DMS53 treated with DMSO at 0.1 percent for 48 hours (cell line): Measurements from ENCODE around the gene ERI3.

Source experiments
- DNase-seq: peaks from one replicate; lab custom pipeline; 2025; ENCODE audit not compliant: unreplicated experiment; lab: John Stamatoyannopoulos, UW

The ERI3 gene

DNA sequence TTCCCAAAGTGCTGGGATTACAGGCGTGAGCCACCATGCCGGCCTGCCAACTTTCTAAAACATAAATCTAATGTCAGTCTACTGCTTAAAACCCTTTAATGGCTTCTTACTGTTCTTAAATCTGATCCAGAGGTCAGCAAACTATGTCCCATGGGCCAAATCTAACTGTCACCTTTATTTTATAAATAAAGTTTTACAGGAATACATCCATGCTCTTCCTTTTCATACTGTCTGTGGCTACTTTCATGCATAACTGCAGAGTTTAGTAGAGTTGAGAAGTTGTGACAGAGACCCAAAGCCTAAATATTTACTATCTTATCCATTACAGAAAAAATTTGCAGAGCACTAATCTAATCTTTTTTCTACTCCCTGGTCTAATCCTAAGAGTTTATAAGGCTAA is 3.8 kb downstream of the ERI3 start:
- no peak for DNase-seq

GRCh38 chr1:44348061-44348485 is 7.0 kb downstream of the ERI3 start:
- DNase-seq: no peak

- DNase-seq: no peak
These were observed 7.8 kb downstream of the ERI3 start for GRCh38 chr1:44347280-44347679.

- no peak for DNase-seq
These were observed 8.2 kb downstream of the ERI3 start for GRCh38 chr1:44346878-44347277.

DNA sequence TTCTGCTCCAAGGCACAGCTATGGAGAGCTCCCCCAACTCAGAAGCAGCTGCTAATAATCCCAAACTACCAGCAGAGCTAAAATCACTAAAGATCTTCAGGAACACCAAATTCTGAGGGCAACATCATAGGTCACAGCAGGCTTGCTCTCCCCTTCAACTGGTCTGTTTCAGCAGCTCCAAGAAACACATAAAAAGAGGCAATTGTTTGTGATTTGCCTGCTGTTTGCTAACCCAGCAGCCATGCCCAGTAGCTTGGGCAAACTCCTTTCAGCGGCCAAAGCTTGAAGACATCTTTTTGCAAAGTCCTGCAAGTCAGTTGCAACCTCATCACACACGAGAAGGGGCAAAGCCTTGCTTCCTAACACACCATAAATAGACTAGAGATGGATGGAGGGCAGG is 8.9 kb downstream of the ERI3 start:
- DNase-seq: no peak

DNA sequence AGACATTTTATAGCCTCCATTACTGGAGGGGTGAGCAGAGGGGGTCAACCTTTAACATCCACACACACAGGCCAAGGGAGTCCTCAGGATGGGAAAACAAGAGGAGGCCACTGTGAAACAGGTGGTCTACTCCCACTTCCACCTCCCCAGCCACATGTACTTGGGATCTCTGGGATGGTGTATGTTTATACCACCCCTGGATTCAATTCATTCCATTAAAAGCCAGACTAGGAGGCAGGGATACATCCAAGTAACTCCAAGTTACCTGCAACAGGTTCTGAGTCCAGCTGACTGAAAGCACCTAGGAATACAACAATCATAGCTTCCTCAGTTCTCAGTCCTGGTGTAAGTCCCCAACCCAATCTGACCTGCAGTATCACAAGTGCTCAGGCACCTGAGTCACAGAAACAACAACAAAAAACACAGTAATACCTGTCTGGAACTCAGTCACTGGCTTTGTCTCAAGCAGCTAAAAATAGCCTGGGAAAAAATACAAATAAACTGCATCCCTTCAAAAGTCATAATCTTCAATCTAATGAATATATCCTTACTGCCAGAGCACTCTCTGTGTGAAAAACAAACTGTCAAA is 9.8 kb downstream of the ERI3 start:
- DNase-seq: no peak

DNA sequence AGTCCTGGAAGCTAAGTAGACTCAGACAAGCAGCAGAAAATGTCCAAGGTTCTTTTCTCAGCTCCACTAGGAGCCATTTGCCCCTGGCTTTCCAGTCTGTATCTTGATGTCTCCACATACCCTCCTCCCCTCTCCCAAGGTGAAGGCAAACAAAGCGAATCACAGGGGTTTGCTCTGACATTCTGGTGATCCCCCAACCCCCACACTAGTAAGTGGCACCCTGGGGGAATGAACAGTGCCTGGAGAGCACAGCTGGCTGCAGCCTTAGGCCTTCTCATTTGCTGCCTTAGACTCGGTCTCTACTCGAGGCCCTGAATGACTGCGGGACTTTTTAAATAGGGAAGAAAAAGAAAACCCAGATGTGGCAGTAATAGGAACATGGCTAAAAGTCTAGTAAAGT is 15.3 kb downstream of the ERI3 start:
- no peak for DNase-seq

- DNase-seq: no peak
These were observed 16.9 kb downstream of the ERI3 start for GRCh38 chr1:44338136-44338535.

- DNase-seq: no peak
These were observed 18.4 kb downstream of the ERI3 start for GRCh38 chr1:44336668-44337067.

GRCh38 chr1:44334968-44335367 is 20.1 kb downstream of the ERI3 start:
- DNase-seq: no peak

DNA sequence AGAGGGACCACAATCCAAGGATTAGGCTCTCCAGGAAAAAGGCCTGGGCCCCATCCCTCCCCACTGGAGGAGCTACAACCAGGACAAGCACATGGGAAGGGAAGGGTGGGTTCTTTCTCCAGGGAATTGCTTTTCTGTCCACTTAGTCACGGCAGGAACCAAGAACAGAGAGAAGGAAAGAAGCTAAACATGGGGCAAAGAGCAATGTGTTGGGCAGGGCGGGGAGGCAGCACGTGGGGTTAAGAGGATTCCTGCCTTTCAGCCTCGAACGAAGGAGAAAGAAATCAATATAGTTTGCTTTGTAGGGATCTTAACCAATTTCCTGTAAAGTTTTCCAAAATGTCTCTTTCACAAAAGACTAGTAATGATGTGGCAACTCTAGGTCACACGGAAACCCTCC is 21.7 kb downstream of the ERI3 start:
- no peak for DNase-seq

DNA sequence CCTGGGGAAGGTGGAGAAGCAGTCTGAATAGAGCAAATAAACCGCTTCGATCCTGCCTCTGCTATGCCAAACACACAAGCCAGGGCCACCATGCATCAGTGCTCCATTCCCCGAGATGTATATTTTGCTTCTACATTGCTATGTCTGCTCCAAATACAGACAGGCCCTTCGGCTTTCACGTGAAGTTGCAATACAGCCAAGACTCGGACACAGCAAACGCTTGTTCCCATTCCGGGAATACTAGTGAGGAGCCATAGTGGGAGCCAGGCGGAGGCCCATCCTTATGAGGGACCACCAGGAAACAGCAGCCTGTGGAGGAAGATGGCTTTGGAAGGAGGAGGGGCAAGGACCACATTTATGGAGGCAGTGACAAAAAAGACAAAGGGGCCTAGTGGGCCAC is 22.6 kb downstream of the ERI3 start:
- no peak for DNase-seq

DNA sequence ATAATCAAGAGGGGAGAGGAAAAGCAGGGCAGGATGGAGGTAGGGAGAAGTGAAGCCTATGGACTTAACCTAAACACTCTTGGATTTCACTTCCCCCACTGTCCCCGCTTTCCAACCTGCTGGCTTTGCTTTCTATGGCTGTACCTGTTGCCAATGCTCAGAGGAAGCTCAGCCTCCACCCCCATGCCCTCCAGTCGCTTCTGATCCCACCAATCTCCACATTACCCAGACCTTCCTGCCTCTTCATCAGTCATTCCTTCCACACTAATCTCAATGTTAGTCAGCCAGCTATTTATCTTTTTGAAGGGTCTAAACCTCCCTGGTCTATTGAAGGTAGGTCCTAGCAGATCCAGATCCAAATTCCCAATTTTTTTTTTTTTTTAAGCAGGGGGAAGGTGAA is 24.1 kb downstream of the ERI3 start:
- no peak for DNase-seq

DNA sequence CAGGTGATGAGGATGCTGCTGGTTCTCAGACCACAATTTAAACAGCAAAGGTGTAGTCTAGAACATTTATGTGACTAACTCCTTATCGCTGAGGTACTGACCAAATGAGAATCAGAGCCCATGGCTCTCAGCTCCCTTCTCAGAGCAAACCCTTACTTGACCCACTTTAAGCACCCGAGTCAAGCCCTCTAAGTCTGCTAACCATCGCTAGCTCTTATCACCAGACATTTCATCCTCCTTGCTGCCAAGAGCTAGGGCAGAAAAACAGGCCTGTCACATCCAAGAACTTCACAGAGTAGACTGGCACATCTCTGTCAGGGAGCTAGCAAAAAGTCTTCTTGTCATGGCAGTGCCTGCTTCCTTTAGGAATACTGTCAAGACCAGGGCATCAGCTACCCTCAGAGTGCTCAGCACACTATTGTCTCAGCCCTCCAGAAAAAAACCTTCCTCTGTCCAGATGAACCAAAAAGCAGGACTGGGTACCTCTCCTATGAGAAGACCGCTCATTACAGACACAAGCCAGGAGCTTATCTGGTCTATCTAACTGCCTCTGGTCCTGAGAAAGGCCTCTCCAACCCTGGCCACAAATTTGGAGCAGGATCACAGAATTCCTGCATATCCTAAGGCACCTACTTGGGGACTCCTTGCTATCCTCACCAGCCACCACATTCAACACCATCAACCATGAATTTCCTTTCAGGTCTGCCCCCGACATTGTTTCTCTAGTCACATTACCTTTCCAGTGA is 26.2 kb downstream of the ERI3 start:
- DNase-seq: no peak

DNA sequence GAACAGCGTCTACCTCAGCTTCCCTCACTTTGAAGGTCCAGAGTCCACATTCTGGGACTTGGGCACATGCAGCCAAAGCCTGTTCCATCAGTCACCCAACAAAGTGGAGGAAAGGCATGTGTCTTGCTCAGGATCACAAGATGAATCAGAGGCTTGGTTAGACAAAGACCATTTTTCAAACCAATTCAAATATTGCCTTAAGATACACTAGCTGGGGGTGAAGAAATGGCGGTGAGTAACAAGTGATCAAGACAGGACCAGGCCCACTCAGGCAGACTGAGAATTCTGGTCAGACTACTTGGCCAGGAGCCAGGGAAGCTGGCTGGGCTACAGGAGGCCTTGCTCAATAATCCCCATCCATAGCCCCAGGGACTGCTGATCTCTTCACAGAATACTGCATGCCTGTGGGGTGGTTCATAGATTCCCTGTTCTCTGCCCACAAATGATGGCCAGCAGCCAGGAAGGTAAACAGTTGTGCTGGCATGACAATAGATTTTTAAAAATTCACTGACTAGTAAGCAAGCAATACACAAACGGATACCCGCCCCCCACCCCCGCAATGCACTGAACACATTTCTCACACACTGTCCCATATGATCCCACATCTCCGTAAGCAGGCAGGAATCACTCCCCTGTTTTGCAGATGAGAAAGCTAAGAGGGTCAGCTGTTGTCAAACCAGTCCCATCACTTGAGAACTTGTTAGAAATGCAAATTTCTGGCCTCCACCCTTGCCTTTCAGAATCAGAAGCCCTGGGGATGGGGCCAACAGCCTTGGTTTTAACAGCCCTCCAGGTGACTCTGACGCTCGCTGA is 27.2 kb downstream of the ERI3 start:
- DNase-seq: peak; percentile 61

DNA sequence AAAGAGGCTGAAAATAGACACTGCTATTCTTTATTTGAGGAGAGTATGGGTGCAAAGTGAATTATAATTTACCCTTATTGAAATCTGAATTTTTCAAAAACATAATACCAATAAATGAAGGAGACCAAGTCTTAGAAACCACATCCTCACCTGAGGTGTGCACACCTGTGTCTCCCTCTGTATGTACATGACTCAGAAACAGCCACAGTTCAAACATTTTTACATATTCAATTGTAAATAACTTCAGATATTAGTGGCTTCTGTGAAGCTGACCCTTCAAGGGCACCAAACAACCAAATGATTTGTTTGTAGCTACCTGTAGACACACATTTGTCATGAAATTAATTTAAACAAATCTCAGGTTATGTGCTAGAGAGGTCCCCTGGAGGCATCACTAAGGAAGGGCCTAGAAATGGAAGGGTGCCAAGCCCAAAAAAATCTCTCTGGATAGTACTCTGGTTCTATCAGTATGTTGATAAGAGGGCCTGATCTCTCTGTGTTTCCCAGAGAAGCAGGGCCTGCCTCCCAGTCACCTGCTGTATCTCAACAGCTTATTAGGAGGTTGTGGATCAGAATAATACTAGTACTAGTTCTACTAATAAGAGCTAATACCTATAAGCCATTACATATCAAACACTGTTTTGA is 28.1 kb downstream of the ERI3 start:
- DNase-seq: no peak

- DNase-seq: no peak
These were observed 28.9 kb downstream of the ERI3 start for GRCh38 chr1:44326024-44326701.

DNA sequence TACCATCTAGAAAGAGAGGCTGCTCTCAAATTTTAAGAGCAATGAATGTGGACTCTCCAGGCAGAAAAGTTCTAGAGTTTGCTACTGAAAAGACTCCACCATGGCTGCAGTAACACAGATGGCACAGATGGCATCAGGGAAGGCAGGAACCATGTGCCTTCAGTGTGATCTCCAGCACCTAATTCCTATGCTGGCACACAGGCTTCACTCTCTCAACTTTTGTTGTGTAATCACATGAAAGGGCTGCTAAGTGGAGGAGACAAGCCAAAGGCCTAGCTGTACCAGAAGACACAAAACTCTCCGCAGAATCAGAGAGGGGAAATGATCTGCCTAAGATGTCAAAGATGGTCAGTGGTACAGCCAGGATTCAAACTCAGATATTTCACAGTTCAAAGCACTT is 31.1 kb downstream of the ERI3 start:
- no peak for DNase-seq

- DNase-seq: no peak
These were observed 32.7 kb downstream of the ERI3 start for GRCh38 chr1:44322367-44322766.

- no peak for DNase-seq
These were observed 33.6 kb downstream of the ERI3 start for GRCh38 chr1:44321466-44321865.
